ENCODE data around the gene NSUN4. TPM values are rescaled to one million over a fixed set of nuclear protein-coding genes. Genes with fewer than 3 reads are reported as not detected.

Gene NSUN4
- total and polyA plus RNA-seq, 2 of the 13 experiments (the other 11 are each of a cell fraction or from before 2014, with no cell fraction given), result 21.5 to 23.5 TPM

GRCh38 chr1:46394108-46394871 is 53.7 kb downstream of the NSUN4 start, which contains the start of gene FAAH (continued):
- TF ChIP-seq CTCF (CRISPR knock-in tag; IDR thresholded peaks at IDR 0.05), result 0 out of 2 replicates have a peak, but pooled peaks have one; percentile 23
- peak; percentile 96; the same call in 1 of the 2 replicates for TF ChIP-seq ZFYVE20 (CRISPR knock-in tag; IDR thresholded peaks at IDR 0.05; ENCODE audit: borderline replicate concordance, low read depth)
- TF ChIP-seq PCBP1 (IDR thresholded peaks at IDR 0.05; ENCODE audit: borderline replicate concordance, low read depth, low read length), result no peak
- 0 out of 2 replicates have a peak, but pooled peaks have one; percentile 71 for TF ChIP-seq SMAD9 (CRISPR knock-in tag; IDR thresholded peaks at IDR 0.05)
- TF ChIP-seq ZNF205 (CRISPR knock-in tag; IDR thresholded peaks at IDR 0.05), result 0 out of 2 replicates have a peak, but pooled peaks have one; percentile 46
- TF ChIP-seq JARID2 (CRISPR knock-in tag; IDR thresholded peaks at IDR 0.05; ENCODE audit: insufficient replicate concordance), result peak; percentile 69
- no peak for TF ChIP-seq ZNF841 (CRISPR knock-in tag; IDR thresholded peaks at IDR 0.05; ENCODE audit: borderline replicate concordance)
- TF ChIP-seq ZNF446 (CRISPR knock-in tag; IDR thresholded peaks at IDR 0.05), result peak; percentile 56; the same call in 1 of the 2 replicates
- no peak for TF ChIP-seq SMARCC2 (IDR thresholded peaks at IDR 0.05)
- TF ChIP-seq ZNF33A (CRISPR knock-in tag; IDR thresholded peaks at IDR 0.05; ENCODE audit: borderline replicate concordance), result no peak
- no peak for TF ChIP-seq ZC3H4 (CRISPR knock-in tag; IDR thresholded peaks at IDR 0.05; ENCODE audit: borderline replicate concordance)
- TF ChIP-seq ARNT (IDR thresholded peaks at IDR 0.05), result no peak
- TF ChIP-seq ELF1 (CRISPR knock-in tag; IDR thresholded peaks at IDR 0.05), result peak; percentile 37
- TF ChIP-seq TOPORS (CRISPR knock-in tag; IDR thresholded peaks at IDR 0.05), result peak; percentile 96
- TF ChIP-seq ZSCAN29 (CRISPR knock-in tag; conservative IDR thresholded peaks at IDR 0.05), result no peak
- 0 out of 2 replicates have a peak, but pooled peaks have one; percentile 24 for TF ChIP-seq ZMYM2 (CRISPR knock-in tag; IDR thresholded peaks at IDR 0.05)
- TF ChIP-seq SNAI1 (CRISPR knock-in tag; IDR thresholded peaks at IDR 0.05; ENCODE audit: borderline replicate concordance), result no peak
- peak; percentile 58; the same call in 1 of the 2 replicates for TF ChIP-seq CREBL2 (CRISPR knock-in tag; IDR thresholded peaks at IDR 0.05; ENCODE audit: borderline replicate concordance)
- peak; percentile 91; the same call in 1 of the 2 replicates for TF ChIP-seq AKNA (CRISPR knock-in tag; IDR thresholded peaks at IDR 0.05; ENCODE audit: borderline replicate concordance)
- TF ChIP-seq ZNF567 (CRISPR knock-in tag; IDR thresholded peaks at IDR 0.05; ENCODE audit: borderline replicate concordance), result no peak
- peak; percentile 89; the same call in 1 of the 2 replicates for TF ChIP-seq ZNF232 (CRISPR knock-in tag; IDR thresholded peaks at IDR 0.05; ENCODE audit: borderline replicate concordance)
- TF ChIP-seq MAF1 (CRISPR knock-in tag; IDR thresholded peaks at IDR 0.05; ENCODE audit: borderline replicate concordance), result peak; percentile 62; the same call in 1 of the 2 replicates
- no peak for TF ChIP-seq SRSF9 (IDR thresholded peaks at IDR 0.05; ENCODE audit: borderline replicate concordance, insufficient read depth, low read depth, low read length, poor library complexity, severe bottlenecking)

Data from HepG2 (cell line).